Mucosa of stomach (tissue), 1 donor: Measurements from ENCODE around the gene LARP1B.

Experiments used
- H3K27me3 ChIP-seq: one replicate; pipeline ENCODE4 v1.7.0; 2013; ENCODE audit warnings: mild to moderate bottlenecking, low read length; ENCODE audit not compliant: control insufficient read depth, insufficient read depth
- H3K36me3 ChIP-seq: one replicate; pipeline ENCODE4 v1.7.0; 2013; ENCODE audit warnings: low read length; ENCODE audit not compliant: control insufficient read depth, insufficient read depth
- H3K4me1 ChIP-seq: one replicate; pipeline ENCODE4 v1.7.0; 2013; ENCODE audit warnings: mild to moderate bottlenecking, low read length; ENCODE audit not compliant: control insufficient read depth, insufficient read depth
- H3K4me3 ChIP-seq: one replicate; pipeline ENCODE4 v1.7.0; 2013; ENCODE audit warnings: low read length
- H3K9ac ChIP-seq: one replicate; pipeline ENCODE4 v1.7.0; 2013; ENCODE audit warnings: mild to moderate bottlenecking, low read length, moderate library complexity
- H3K9me3 ChIP-seq: one replicate; pipeline ENCODE4 v1.7.0; 2013; ENCODE audit warnings: mild to moderate bottlenecking, low read length, moderate library complexity; ENCODE audit not compliant: control insufficient read depth
- donor health status: Pancreatic carcinoma.

LARP1B gene

GRCh38 chr4:128176643-128177042 is 115.5 kb downstream of the LARP1B start:
- Histone ChIP-seq H3K9me3 (no peaks in the 10 kb centered on the region), H3K9ac (no peak overlapping the region), H3K4me1 (no peaks in the 10 kb centered on the region), H3K27me3 (no peaks in the 10 kb centered on the region), H3K4me3 (no peak overlapping the region), H3K36me3 (no peaks in the 10 kb centered on the region)

GRCh38 chr4:128177498-128177897 is 116.4 kb downstream of the LARP1B start:
- Histone ChIP-seq H3K9ac (no peak overlapping the region), H3K27me3 (no peaks in the 10 kb centered on the region), H3K36me3 (no peaks in the 10 kb centered on the region), H3K9me3 (no peaks in the 10 kb centered on the region), H3K4me3 (no peak overlapping the region), H3K4me1 (no peaks in the 10 kb centered on the region)

GRCh38 chr4:128186623-128187022 is 125.5 kb downstream of the LARP1B start:
- Histone ChIP-seq H3K27me3 (no peaks in the 10 kb centered on the region), H3K4me3 (no peak overlapping the region), H3K9ac (no peak overlapping the region), H3K4me1 (peaks cover 6% of the 10 kb centered on the region), H3K36me3 (no peaks in the 10 kb centered on the region), H3K9me3 (no peaks in the 10 kb centered on the region)

- Histone ChIP-seq H3K4me3 (no peak overlapping the region), H3K4me1 (peaks cover 10% of the 10 kb centered on the region), H3K9ac (no peak overlapping the region), H3K27me3 (no peaks in the 10 kb centered on the region), H3K36me3 (no peaks in the 10 kb centered on the region), H3K9me3 (no peaks in the 10 kb centered on the region)
Observed at GRCh38 chr4:128191115-128191781, 130.1 kb downstream of the LARP1B start.

GRCh38 chr4:128220286-128221235 is 159.4 kb downstream of the LARP1B start:
- H3K4me3 ChIP-seq: no peak overlapping the region
- H3K36me3 ChIP-seq: no peaks in the 10 kb centered on the region
- H3K27me3 ChIP-seq: no peaks in the 10 kb centered on the region
- no peaks in the 10 kb centered on the region for H3K9me3 ChIP-seq
- no peaks in the 10 kb centered on the region for H3K4me1 ChIP-seq
- H3K9ac ChIP-seq: no peak overlapping the region

- H3K9me3 ChIP-seq: no peaks in the 10 kb centered on the region
- no peaks in the 10 kb centered on the region for H3K36me3 ChIP-seq
- no peaks in the 10 kb centered on the region for H3K4me1 ChIP-seq
- no peak overlapping the region for H3K9ac ChIP-seq
- H3K4me3 ChIP-seq: no peak overlapping the region
- no peaks in the 10 kb centered on the region for H3K27me3 ChIP-seq
Observed at GRCh38 chr4:128221586-128221985, 160.5 kb downstream of the LARP1B start.

- Histone ChIP-seq H3K27me3 (no peaks in the 10 kb centered on the region), H3K9me3 (no peaks in the 10 kb centered on the region), H3K9ac (no peak overlapping the region), H3K4me3 (no peak overlapping the region), H3K36me3 (no peaks in the 10 kb centered on the region), H3K4me1 (no peaks in the 10 kb centered on the region)
Observed at GRCh38 chr4:128225148-128225547, 164.0 kb downstream of the LARP1B start.

- no peaks in the 10 kb centered on the region for H3K9me3 ChIP-seq
Observed at GRCh38 chr4:128227991-128228571, 167.0 kb downstream of the LARP1B start.

GRCh38 chr4:128228845-128229795 is 168.0 kb downstream of the LARP1B start:
- Histone ChIP-seq H3K9me3 (no peaks in the 10 kb centered on the region), H3K9ac (no peak overlapping the region), H3K4me3 (no peak overlapping the region), H3K36me3 (no peaks in the 10 kb centered on the region), H3K27me3 (no peaks in the 10 kb centered on the region), H3K4me1 (no peaks in the 10 kb centered on the region)

More at GRCh38 chr4:128227991-128228571, 167.0 kb downstream of the LARP1B start:
- Histone ChIP-seq H3K27me3 (no peaks in the 10 kb centered on the region), H3K36me3 (no peaks in the 10 kb centered on the region), H3K4me3 (no peak overlapping the region), H3K9ac (no peak overlapping the region), H3K4me1 (no peaks in the 10 kb centered on the region)

- Histone ChIP-seq H3K4me3 (no peak overlapping the region), H3K36me3 (no peaks in the 10 kb centered on the region), H3K4me1 (no peaks in the 10 kb centered on the region), H3K9me3 (no peaks in the 10 kb centered on the region), H3K27me3 (no peaks in the 10 kb centered on the region), H3K9ac (no peak overlapping the region)
Observed at GRCh38 chr4:128232719-128233118, 171.6 kb downstream of the LARP1B start.

- Histone ChIP-seq H3K4me1 (no peaks in the 10 kb centered on the region), H3K27me3 (no peaks in the 10 kb centered on the region), H3K36me3 (no peaks in the 10 kb centered on the region), H3K9ac (no peak overlapping the region), H3K9me3 (no peaks in the 10 kb centered on the region), H3K4me3 (no peak overlapping the region)
Observed at GRCh38 chr4:128234836-128235235, 173.7 kb downstream of the LARP1B start.
